Measurements from ENCODE around the gene GPNMB. TPM values are rescaled to one million over a fixed set of nuclear protein-coding genes. Genes with fewer than 3 reads are reported as not detected.

Gene GPNMB
- total RNA-seq, 1 experiment from 2014 or later, result 112 TPM

DNA sequence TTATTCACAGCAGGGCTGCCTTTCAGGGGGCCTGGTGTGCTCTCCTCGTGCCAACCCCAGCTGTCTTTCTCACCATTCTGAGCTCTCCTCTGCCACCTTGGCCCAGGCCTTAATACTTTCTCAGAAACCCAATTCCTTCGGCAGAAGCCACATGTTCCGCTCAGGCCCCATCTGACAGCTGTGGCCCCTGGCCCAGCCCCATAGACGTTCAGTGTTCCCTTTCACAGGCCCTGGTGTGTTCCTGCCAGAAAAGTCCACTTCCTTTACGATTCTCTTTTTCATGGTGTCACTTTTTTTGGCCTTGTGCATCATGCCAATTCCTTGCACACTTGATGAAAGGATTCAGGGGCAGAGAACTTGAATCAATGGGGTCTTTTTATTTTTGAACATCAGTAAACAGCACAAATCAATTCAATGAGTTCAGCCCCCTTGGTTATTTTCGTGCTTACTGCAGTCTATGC, 15.9 kb upstream of the GPNMB start:
- no peak for DNase-seq (ENCODE audit: low spot score)

DNA sequence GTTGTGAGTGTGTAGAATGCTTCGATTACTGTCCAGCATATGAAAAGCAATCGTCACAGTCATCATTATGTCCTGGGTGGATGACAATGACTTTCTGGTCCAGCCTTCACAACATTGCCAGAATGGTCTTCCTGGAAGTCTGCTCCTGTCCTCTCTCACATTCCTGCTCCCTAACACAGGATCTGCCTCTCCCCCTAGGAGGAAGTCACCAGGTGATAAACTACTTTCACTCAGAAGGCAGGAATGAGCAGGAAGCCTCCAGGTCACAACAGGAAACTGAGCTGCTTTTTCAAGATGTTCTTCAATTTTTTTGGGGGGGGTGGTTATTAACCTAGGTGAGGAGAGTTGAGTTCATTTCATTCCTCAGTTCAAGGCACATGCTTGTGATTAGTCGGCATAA, 13.6 kb upstream of the GPNMB start:
- DNase-seq (ENCODE audit: low spot score), result no peak

DNA sequence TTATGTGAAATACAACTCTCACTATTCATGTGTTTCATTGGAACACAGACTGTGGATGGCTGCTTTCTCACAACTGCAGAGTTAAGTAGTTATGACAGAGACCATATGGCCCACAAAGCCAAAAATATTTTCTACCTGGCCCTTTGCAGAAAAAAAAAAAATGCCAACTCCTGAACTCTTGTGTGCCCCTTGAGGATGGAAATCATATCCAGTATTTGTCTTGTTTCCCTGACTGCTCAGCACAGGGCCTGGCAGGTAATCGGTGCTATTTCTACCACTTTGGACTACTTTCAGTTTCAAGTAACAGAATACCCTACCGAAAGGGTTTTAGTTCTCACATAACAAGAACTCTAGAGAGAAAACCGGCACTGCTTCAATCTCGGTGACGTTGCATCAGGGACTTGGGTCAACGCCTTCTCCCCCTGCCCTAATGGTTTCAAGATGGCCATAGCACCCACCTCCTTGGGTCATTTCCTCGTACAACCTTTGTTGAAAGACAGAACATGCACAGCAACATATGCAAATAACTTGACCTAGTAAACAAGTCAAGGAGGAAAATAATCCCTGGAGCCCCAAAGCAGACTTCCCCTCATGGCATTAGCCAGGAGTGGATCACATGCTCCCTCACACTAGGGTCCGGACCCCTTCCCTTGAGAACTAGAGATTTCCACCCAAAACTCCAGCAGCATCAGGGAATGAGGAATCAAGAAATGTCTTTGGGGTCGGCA, 11.8 kb upstream of the GPNMB start:
- no peak for DNase-seq (ENCODE audit: low spot score)

DNA sequence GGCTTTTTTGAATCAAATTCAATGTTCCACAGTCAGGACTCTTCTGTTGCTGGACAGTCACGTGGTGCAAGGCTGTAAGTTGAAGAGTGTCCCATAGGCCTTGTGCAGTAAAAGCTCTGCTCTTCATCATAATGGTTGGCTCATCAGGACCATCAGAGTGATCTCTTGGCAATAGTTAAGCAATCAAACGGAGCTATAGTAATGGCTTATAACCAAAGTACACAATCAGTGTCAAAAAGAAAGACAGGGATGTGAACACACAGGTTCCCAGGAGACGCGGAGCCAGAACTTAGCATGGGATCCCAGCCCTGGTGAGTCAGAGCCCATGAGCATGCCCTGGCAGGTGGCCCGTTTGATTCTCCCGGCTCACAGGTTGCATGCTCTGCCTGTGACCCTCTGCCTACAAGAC, 10.8 kb upstream of the GPNMB start:
- no peak for DNase-seq (ENCODE audit: low spot score)

DNA sequence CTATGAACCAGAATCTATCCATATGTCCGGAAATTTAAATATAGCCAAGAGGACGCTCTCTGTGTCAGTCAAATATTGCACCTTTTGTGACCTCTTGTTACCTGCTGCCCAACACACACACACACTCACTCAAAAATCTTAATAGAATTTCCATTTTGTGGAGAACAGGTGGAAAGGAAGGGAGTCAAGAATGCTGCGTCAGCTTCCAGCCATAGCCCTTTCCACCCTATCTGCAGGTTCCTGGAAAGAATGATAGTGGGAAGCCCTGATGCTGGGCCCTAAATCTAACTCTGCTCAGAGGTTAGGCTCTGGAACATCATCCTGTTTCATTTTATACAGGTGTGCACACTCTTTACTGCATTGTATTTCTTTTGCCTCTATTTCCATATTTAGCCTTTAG, 9.6 kb upstream of the GPNMB start:
- DNase-seq (ENCODE audit: low spot score), result no peak

DNA sequence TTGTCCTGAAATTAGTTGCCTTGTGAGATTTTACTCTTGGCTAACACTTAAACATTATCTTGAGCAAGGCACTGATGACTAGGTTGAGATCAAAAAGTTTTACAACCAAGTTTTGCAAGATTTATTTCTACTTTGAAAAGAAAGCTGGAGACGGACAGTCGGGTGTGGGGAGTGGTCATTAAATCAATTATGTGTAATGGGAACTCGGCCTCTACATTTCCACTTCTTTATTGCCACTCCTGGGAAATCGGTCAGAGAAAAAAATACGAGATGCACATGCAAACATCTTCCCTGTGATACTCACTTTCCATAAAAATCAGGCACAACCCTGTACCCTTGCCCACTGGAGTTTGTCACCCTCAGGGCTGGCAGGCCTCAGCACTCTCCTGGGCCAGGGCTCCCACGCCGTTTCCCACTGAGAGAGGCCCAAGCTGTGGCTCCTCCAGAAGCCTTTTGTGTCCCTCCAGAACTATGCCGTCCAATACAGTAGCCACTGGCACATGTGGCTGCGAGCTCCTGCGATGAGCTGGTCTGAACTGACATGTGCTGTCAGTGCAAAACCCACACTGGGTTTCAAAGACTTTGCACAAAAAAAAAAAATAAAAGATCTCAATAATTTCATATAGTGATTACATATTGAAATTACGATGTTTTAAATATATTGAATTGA, 7.5 kb upstream of the GPNMB start:
- no peak for DNase-seq (ENCODE audit: low spot score)

DNA sequence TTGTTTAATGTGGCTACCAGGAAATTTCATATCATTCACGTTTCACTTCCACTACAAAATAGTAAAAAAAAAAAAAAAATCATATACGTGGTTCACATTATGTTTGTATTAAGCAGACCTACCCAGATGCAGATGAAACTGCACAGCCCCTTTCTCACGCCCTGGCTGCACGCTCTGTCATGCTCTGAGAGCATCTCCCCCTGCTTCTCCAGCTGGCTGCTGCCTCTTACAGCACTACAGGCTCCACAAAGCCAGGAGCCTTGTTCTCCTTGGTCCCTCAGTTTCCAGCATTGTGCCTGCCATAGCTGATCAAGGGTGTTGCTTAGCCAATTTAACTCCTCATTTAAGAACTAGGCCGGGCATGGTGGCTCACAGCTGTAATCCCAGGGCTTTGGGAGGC, 6.9 kb upstream of the GPNMB start:
- DNase-seq (ENCODE audit: low spot score), result no peak

DNA sequence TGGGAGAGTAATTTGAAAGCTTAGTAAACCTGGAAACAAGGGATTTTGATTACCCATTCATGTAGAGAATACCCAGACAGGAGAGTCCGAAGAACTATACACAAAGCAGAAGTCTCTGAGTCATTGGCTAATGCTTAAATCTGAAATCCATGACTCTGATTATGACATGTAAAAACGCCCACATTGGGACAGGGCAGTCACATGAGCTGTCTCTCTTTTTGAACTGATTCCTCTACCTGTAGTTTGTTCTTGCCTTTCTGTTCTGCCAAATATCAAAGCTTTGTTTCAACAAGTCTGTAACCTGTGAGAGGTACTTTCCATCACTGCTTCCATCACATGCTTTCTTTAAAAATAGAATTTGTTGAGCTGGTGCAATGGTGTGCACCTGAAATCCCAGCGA, 4.3 kb upstream of the GPNMB start:
- no peak for DNase-seq (ENCODE audit: low spot score)

DNA sequence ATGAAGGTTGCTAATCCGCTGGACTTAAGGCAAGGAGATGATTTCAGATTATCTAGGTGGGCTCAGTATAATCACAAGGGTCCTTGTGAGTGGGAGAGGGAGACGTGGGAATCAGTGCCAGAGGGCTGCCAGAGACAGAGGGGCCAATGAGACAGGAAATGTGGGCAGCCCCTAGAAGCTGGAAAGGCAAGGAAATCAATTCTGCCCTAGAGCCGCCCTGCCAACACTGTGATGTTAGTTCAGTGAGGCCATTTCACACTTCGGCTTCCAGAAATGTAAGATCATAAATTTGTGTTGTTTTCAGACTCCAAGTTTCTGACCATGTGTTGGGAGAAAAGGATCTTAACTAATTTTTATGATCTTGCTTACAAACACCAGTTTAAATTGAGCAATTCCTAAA, 3.6 kb upstream of the GPNMB start:
- no peak for DNase-seq (ENCODE audit: low spot score)

DNA sequence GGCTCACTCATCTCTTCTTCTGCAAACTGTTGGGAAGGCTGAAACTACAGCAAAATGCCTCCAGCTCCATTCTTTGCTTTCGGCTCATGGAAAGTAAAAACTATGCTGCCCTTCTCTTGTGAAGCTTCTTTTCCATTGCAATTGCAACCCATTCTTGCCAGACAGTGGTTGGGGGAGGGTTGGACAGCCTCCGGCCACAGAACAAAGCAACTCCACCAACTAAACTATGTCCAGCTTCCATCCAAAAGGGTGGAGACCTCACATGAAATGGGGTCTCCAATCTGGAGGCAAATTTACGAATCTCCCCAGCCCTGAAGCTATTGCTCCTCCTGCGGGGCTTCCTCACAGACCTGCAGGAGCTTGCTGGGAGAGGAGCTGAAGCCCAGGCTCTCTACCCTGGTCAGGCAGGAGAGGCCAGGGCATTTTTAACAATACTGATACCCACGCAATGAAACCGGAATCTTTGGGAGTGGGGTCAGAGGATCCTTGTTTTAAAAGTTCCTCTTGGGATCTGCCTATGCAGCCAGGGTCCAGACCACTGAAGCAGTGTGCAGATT, 549 bp downstream of the GPNMB start:
- no peak for DNase-seq (ENCODE audit: low spot score)

DNA sequence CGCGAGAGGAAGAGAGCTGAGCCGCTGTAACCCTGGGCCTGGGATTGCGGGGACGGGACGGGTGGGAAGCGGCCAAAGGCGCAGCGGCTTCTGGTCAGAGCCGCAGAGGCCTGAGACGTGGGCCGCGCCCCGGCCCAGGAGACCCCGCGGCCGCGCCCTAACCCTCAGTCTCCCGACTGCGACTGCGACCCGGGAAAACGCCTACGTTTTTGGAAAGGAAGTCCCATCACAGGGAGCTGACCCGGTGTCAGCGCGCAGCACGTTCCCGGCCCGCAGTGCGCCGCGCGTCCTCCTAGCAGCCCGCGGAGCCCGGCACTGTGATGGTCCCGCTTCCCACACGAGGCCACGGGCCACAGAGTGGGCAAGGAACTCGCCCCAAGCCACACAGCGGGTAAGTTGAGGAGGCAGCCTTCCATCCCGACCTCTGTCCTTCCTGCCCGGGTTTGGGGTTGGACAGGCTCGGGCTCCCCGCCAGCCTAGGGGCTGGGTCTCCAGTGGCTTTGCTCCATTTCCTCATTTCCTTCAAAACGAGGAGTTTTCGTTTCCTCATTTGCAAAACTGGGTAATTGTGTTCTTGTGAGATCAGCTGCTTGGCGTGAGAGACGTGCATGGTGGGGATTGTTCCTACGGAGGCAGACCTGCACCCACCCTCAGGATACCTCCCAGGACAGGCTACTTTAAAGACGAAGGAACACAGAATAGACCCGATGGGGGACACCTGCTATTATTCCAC, 1.2 kb downstream of the GPNMB start:
- no peak for DNase-seq (ENCODE audit: low spot score)

DNA sequence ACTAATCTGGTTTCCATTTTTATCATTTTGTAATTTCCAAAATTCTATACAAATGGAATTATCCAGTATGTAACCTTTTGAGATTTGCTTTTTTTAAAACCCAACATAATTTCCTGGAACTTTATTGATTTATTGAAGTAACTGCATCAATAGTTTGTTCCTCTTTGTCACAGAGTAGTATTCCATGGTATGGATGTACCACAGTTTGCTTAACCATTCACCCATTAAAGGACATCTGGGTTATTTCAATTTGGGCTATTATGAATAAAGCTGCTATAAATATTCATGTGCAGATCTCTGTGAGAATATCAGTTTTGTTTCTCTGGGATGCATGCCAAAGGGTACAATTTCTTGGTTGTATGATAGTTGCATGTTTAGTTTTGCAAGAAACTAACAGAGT, 2.9 kb downstream of the GPNMB start:
- no peak for DNase-seq (ENCODE audit: low spot score)

DNA sequence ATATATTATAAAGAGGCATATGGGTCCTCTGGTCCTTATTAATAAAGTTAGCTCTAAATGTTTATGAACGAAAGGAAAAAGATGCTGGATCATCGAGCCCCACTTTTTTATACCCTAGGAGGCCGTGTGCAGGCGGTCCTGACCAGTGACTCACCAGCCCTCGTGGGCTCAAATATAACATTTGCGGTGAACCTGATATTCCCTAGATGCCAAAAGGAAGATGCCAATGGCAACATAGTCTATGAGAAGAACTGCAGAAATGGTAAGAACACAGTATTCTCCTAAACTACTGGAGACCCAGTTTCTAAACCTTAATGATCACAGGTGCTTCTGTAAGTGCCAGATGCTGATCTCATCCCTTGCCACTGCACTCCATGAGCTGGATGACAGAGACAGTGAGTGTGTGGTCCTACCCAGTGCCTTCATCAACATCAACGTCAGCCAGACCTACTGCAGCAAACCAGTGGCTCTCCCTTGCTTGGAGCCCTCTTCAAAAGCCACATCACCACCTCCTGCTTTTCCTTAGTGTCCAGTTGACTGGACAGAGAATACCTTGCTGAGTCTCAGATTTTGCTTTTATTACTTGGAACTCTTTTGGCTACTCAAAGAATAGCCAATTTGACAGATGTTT, 7.6 kb downstream of the GPNMB start:
- peak; percentile 95 for DNase-seq (ENCODE audit: low spot score)

DNA sequence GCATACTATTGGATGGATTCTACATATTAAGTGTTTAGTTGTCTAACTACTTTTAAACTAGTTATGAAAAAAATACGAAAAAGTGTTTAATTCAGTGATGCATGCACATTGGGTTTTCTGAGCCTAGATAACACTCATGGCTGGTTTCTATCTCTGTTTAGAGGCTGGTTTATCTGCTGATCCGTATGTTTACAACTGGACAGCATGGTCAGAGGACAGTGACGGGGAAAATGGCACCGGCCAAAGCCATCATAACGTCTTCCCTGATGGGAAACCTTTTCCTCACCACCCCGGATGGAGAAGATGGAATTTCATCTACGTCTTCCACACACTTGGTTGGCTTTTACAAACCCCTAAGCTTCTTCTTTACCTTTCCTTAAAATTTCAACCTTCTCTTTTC, 10.2 kb downstream of the GPNMB start:
- no peak for DNase-seq (ENCODE audit: low spot score)

DNA sequence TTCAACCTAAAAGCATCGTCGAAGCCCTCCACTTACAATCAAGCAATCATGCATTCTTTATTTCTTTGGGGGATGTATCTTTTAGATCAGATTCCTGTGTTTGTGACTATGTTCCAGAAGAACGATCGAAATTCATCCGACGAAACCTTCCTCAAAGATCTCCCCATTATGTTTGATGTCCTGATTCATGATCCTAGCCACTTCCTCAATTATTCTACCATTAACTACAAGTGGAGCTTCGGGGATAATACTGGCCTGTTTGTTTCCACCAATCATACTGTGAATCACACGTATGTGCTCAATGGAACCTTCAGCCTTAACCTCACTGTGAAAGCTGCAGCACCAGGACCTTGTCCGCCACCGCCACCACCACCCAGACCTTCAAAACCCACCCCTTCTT, 13.8 kb downstream of the GPNMB start:
- DNase-seq (ENCODE audit: low spot score), result no peak

DNA sequence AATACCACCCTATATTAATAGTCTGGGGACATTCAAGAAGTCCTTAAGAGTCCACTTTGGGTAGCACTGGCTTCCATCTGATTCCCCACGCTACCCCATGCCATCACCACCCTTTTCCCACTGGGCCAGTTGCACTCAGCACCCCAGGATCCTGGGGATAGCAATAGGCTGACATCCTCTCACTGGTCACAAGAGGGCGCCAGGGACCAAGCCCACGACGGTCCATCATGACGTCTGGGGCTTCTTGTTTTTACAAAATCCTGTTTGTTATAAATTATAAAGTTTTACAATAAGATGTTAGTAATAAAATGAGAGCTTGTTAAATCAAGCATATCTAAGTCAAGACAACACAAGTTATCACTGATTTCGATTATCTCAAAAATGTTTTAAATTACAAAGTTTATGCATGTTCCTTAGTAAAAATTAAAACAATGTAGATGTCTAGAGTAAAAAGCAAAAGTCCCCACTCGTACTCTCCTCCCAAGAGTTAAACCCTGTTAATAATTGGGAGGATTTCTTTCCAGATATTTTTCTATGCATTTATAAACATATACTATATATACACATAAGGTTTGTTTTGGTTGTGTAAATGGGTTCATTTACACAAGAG, 15.4 kb downstream of the GPNMB start:
- DNase-seq (ENCODE audit: low spot score), result peak; percentile 85

DNA sequence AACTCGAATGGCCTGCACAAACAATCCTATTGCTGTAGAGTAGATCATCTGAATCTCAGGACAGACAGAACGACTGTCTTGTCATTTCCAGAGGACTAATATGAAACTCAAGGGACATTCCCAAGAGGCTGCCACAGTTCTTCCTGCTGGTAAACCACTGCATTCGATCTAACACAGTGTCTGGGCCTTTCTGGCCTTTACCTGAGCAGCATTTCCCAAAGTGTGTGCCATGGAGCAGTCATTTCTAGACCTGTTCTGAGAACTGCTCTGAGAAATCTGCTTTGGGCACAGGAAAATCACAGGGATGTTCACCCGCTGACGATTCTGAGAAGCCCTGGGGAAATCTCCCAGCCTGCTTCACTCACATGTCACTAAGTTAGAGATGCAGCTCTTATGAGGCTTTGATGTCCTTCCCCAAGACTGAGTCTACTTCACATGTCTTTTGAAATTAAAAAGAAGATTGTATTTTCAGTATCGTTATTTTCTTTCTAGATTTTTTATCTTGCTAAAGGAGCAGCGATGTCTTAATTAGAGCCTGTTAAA, 18.4 kb downstream of the GPNMB start:
- DNase-seq (ENCODE audit: low spot score), result no peak

DNA sequence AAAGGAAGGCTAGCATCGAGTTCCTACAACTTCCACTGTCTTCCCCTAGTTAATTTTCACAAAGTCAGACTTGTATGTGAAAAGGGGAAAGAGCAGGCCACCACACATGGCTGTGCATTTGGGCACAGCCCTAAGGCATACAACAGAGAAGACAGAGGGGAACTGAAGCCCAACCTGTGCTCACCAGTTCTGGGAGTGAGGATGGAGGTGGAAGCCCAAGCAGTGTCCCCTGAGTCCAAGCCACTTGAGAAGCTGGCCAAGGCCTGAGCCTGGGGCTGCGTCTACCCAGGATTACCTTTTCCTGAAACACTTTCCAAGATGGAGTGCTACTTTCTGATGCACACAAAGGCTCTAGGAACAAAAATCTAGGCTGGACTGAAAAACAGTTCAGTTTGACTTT, 20.3 kb downstream of the GPNMB start:
- no peak for DNase-seq (ENCODE audit: low spot score)

DNA sequence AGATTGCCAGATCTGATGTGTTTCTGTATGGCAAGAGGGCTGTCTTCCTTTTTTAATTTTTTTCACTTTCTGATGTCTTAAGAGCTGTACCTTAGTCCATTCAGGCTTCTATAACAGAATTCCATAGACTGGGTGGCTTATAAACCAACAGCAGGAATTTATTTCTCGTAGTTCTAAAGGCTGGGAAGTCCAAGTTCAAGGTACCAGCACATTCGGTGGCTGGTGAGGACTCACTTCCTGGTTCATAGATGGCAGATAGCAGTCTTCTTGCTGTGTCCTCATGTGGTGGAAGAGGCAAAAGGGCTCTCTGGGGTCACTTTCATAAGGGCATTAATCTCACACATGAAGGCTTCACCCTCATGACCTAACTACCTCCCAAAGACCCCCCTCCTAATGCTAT, 20.8 kb downstream of the GPNMB start:
- no peak for DNase-seq (ENCODE audit: low spot score)

DNA sequence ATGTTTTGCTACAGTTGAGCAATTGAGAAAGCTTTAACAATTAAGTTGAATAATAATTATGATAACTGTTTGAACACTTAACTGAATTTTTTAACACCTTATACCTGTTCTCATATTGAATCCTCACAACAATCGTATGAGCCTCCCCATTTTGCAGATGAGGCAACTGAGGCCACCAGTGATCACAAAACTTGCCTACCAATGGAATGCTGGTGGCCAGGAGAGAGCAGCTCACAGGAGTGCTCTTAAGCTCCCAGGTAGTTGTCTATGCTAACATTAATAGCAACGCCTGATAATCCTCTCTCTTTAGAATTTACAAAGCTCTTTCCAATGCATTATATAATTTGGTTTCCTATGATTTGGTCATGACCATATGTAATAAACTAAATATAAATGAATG, 21.6 kb downstream of the GPNMB start:
- DNase-seq (ENCODE audit: low spot score), result no peak

DNA sequence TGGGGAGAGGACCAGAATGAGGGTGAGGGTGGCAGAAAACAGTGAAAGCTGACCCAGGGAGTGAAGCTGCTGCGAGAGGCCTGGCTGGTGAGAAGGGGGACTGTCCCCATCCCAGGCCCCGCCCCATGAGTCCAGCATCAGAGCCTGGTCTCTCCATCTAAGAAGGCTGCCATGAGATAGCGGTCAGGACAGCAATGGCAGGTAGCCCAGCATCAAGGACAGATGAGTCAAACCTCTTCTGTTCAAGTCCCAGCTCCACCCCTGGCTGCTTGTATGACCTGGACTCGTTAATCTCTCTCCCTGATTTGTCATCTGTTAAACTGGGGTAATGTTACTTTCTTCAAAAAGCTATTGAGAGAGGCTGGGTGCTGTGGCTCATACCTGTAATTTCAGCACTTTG, 22.2 kb downstream of the GPNMB start:
- DNase-seq (ENCODE audit: low spot score), result no peak

All from H4 (cell line).